Measurements from ENCODE around the gene ADAM19.

The ADAM19 gene

GRCh38 chr5:157516006-157516405 is 59.6 kb downstream of the ADAM19 start:
- no peak overlapping the region for H3K27ac ChIP-seq
- TF ChIP-seq ZFX (IDR thresholded peaks at IDR 0.05; ENCODE audit: borderline replicate concordance) = no peak
- TF ChIP-seq, protein P1, sequence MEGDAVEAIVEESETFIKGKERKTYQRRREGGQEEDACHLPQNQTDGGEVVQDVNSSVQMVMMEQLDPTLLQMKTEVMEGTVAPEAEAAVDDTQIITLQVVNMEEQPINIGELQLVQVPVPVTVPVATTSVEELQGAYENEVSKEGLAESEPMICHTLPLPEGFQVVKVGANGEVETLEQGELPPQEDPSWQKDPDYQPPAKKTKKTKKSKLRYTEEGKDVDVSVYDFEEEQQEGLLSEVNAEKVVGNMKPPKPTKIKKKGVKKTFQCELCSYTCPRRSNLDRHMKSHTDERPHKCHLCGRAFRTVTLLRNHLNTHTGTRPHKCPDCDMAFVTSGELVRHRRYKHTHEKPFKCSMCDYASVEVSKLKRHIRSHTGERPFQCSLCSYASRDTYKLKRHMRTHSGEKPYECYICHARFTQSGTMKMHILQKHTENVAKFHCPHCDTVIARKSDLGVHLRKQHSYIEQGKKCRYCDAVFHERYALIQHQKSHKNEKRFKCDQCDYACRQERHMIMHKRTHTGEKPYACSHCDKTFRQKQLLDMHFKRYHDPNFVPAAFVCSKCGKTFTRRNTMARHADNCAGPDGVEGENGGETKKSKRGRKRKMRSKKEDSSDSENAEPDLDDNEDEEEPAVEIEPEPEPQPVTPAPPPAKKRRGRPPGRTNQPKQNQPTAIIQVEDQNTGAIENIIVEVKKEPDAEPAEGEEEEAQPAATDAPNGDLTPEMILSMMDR (IDR thresholded peaks at IDR 0.05) = no peak

DNA sequence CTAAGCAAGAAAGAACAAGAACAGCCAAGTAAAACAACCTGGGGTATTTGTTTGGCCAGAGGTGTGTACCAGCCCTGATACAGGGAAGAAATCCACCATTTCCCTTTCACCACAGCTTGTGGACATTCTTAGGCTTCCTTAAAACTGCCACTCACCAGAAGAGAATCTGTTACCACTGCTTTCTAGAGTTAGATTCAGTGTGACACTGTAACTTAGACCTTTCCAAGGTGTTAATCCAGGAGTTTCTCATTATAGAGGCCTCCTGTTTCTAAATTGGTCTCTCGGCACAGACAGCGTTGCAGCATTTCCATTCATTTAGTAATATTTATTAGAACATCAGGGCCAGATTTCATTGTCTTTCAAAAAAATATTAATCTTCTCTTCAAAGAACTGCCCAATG is 60.6 kb downstream of the ADAM19 start:
- TF ChIP-seq ZFX (IDR thresholded peaks at IDR 0.05; ENCODE audit: borderline replicate concordance) = no peak
- TF ChIP-seq, protein P1 (IDR thresholded peaks at IDR 0.05) = no peak
- H3K27ac ChIP-seq = no peak overlapping the region

DNA sequence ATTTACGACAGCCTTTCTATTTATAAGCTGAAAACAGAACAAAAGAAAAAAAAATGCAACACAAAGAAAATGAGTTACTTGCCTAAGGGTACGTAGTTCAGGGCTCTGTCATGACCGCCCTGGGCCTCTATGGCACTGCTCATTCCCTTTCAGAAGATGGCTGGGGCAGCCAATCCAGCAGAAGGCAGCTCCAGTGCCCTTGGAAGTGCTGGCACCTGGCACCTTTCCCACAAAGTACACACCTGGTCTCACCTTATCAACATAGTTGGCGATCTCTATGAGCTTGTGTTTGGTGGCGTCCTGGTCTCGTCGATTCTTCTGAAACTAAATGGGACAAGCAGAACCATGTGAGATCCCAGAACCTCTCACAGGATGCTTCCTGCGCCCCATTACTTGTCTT is 62.4 kb downstream of the ADAM19 start:
- H3K27ac ChIP-seq = no peak overlapping the region
- TF ChIP-seq, protein P1 (IDR thresholded peaks at IDR 0.05) = no peak
- no peak for TF ChIP-seq ZFX (IDR thresholded peaks at IDR 0.05; ENCODE audit: borderline replicate concordance)

DNA sequence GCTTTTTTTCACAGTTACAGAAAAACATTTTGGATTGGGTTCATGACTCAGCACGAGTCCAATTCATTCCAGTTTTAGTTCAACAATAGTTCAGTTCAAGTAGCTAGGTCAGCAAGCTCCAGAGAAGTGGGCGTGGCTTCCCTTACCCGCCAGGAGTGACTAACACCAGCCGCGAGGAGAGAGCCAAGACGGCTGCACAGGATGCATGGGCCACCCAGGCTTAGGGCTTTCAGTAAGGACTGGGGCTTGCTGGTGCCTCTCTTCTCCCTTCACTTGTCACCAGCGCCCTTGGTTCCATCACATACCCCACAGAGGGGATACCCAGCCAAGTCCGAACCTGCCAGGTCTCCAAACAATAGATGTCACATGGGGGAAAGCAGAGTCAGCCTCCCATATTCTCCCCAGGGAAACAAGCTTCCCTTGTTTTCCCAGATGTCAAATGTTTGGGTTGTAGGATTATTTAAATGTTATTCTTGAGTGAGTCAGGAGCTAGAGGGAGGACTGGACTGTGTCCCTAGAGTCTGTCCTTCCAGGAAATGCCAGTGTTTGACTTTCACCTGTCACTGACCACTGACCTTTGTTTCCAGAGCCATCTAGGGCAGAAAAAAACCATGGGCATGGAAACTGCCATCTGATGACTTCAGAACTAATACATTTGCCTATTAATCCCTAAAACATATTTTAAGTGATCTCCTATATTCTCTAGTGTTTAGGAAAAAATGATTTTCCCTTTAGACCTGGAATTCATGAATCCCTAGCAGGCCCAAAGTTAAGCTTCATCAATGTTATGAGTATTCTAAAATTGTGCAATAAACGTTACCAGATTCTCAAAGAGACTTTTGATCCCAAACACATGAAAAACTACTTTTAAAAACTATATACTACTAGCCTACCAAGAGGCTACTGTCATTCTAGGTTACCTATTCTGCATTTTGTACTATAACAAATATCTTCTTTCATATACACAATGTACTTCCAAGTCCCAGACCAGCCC is 63.6 kb downstream of the ADAM19 start:
- no peak overlapping the region for H3K27ac ChIP-seq
- no peak for TF ChIP-seq ZFX (IDR thresholded peaks at IDR 0.05; ENCODE audit: borderline replicate concordance)
- TF ChIP-seq, protein P1 (IDR thresholded peaks at IDR 0.05) = no peak

DNA sequence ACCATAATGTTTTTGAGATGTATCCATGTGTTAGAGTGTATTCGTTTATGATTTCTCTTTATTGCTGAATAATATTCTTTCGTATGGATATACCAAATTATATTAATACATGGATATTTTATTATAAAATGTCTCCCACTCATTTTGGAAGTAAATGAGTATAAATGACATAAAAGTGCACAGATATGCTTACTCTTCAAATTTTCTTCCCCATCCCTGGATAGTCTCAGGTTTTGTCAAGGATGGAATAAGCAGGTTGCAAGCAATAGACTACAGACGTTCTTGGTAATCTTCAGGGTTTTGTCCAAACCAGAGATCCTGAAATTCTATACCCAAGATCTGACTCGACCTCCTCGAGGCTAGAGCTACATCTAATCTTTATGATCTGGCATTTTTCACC is 64.9 kb downstream of the ADAM19 start:
- no peak overlapping the region for H3K27ac ChIP-seq

DNA sequence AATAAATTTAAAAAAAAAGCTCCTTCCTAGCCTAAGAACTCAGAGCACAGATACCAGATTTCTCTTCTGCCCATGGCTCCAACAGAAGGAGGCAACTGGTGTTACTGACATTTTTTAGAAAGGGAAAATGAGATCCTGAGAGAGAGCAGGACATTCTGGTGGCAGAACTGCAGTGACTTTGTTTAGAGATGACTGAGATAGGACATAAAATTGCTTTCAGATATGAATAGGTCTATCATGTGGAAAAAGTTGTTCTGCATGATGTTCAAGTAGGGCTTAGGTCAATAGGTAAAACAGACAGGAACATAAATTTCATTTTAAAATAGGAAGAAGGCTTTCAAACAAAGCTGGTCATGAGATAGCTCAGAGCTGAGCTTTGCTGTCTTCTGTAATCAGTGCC is 66.0 kb downstream of the ADAM19 start:
- TF ChIP-seq ZFX (IDR thresholded peaks at IDR 0.05; ENCODE audit: borderline replicate concordance) = no peak
- TF ChIP-seq, protein P1 (IDR thresholded peaks at IDR 0.05) = no peak

More for the DNA sequence above, 64.9 kb downstream of the ADAM19 start:
- no peak for TF ChIP-seq ZFX (IDR thresholded peaks at IDR 0.05; ENCODE audit: borderline replicate concordance)

GRCh38 chr5:157509093-157509492 is 66.5 kb downstream of the ADAM19 start:
- no peak overlapping the region for H3K27ac ChIP-seq
- TF ChIP-seq, protein P1 (IDR thresholded peaks at IDR 0.05) = no peak
- no peak for TF ChIP-seq ZFX (IDR thresholded peaks at IDR 0.05; ENCODE audit: borderline replicate concordance)

More for the DNA sequence above, 66.0 kb downstream of the ADAM19 start:
- H3K27ac ChIP-seq = no peak overlapping the region

Data from 22Rv1 (cell line).